ENCODE data around the gene JUNB. TPM values are rescaled to one million over a fixed set of nuclear protein-coding genes. Genes with fewer than 3 reads are reported as not detected.
A peak's percentile ranks its signal among the peaks of the same experiment; 100 is the strongest.

JUNB gene
- total and polyA plus RNA-seq, 4 donors, result 111 to 689 (median 163) TPM

DNA sequence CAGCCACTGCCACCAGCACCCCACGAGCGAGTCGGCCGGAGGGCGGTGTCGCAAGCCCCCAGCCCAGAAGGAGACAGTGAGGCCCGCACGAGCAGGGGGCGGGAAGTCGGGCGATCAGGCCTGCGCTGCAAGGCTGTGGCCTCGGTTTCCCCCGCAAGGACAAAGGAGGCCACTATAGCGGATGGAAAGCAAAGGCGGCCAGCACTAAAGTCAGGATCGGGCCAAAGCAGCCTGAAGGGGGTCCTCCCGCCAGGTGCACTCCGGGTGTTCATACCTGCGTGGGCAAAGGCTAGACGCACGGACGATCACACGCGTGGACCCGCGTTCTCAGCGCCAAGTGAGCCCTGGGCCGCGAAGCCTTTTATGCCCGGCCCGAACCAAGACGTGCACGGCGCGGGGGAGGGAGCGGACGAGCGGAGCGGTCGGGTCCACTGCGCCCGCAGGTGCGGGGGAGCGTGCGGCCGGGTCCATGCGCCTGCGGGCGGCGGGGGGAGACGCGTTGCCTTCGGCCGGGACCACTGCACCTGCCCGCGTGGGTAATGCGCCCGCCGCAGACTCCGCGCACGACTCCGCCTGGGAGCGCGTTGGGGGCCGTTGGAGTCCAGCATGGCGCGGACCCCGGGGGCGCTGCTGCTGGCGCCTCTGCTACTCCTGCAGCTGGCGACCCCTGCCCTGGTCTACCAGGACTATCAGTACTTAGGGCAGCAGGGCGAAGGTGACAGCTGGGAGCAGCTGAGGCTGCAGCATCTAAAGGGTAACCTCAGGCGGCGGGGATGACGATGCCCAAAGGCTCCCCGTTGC is 10.4 kb downstream of the JUNB start, which contains the start of the genes PRDX2 and THSD8:
PRDX2 (minus strand) TSS at position 335 of the 801 bp plus-strand sequence. CDS start 539 bp downstream, outside the sequence.
THSD8 (plus strand) TSS at position 604 of the 801 bp plus-strand sequence; CDS start at position 607, 3 bp downstream.
- Histone ChIP-seq H3K27ac (ENCODE audit: low read depth in 1 of 2, low read length in 1 of 2) (peak within 1 kb of the TSS; percentile 58 to 83), H3K9me3 (ENCODE audit: control insufficient read depth in 4 of 4, insufficient read depth in 3 of 4, low read length in 3 of 4) (no peaks in the 10 kb centered on the region), H3K4me1 (ENCODE audit: control insufficient read depth in 5 of 5, insufficient read depth in 5 of 5, low read length in 5 of 5) (peaks cover 3 to 22% (median 4%) of the 10 kb centered on the region in 5 donors), H3K36me3 (ENCODE audit: control insufficient read depth in 4 of 4, insufficient read depth in 4 of 4, low read length in 4 of 4) (peaks cover 0 to 10% (median 9%) of the 10 kb centered on the region in 4 donors), H3K9ac (ENCODE audit: insufficient read depth in 1 of 2, low read length in 2 of 2) (peak within 1 kb of the TSS; percentile 67 to 85), H3K4me3 (peak within 1 kb of the TSS; percentile 67), H3K27me3 (ENCODE audit: control insufficient read depth in 3 of 3, insufficient read depth in 3 of 3, low read length in 2 of 3) (no peaks in the 10 kb centered on the region)
- peak; percentile 76 for ATAC-seq (ENCODE audit: insufficient read depth, low FRiP score)
- WGBS, 2 donors, result 0% methylated on average over 67 to 78 of the region's 78 CpGs
- no peak for TF ChIP-seq CTCF (IDR thresholded peaks at IDR 0.05; ENCODE audit: control extremely low read depth, extremely low read depth)
- DNase-seq, result peak; percentile 79 to 88 (median 80)

DNA sequence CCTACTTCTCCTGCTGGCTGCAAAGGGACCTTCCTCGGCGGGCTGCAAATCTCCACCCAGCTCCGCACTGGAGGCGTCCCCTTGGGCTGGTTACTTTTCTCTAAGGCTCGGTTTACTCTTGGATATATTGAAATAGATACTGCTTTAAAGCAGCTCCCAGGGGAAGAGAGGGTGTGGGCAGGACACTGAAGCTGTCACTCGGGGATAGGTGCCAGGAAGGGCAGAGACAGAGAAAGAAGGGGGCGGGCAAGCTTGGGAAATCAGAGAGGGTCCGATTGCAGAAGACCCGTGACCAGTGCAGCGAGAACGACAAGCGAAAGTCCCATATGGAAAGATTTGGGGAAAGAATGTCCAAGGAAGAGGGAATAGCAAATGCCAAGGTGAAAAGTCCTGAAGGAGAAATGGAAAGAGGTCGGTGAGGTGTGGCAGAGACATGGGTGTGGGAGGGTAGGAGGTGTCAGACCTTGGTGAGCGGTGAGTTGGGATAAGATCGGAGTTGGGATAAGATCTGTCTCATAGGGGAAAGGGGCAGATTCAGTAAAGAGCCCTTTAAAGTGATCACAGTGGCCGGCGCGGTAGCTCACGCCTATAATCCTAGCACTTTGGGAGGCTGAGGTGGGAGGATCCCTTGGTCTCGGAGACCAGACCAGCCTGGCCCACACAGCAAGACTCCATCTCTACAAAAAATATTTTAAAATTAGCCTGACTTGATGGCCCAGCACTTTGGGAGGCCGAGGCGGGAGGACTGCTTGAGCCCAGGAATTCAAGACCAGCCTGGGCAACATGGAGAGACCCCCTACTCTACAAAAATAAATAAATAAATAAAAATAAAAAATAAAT is 11.2 kb downstream of the JUNB start:
- 43 to 49% methylated on average over 22 of the region's 22 CpGs for WGBS, 2 donors
- Histone ChIP-seq H3K4me1 (ENCODE audit: control insufficient read depth in 5 of 5, insufficient read depth in 5 of 5, low read length in 5 of 5) (peaks cover 3 to 30% (median 10%) of the 10 kb centered on the region in 5 donors), H3K4me3 (no peak overlapping the region), H3K27me3 (ENCODE audit: control insufficient read depth in 3 of 3, insufficient read depth in 3 of 3, low read length in 2 of 3) (no peaks in the 10 kb centered on the region), H3K27ac (ENCODE audit: low read depth in 1 of 2, low read length in 1 of 2) (no peak overlapping the region), H3K9ac (ENCODE audit: insufficient read depth in 1 of 2, low read length in 2 of 2) (peak overlapping the region in 1 of 2 donors; percentile 62), H3K36me3 (ENCODE audit: control insufficient read depth in 4 of 4, insufficient read depth in 4 of 4, low read length in 4 of 4) (peaks cover 0 to 10% (median 7%) of the 10 kb centered on the region in 4 donors), H3K9me3 (ENCODE audit: control insufficient read depth in 4 of 4, insufficient read depth in 3 of 4, low read length in 3 of 4) (no peaks in the 10 kb centered on the region)
- no peak for TF ChIP-seq CTCF (IDR thresholded peaks at IDR 0.05; ENCODE audit: control extremely low read depth, extremely low read depth)
- DNase-seq (peak in 1 of 3 donors; percentile 29), ATAC-seq (ENCODE audit: insufficient read depth, low FRiP score) (no peak)

- H3K4me1 ChIP-seq (ENCODE audit: control insufficient read depth in 5 of 5, insufficient read depth in 5 of 5, low read length in 5 of 5), result peaks cover 3 to 30% (median 10%) of the 10 kb centered on the region in 5 donors
- no peak for TF ChIP-seq CTCF (IDR thresholded peaks at IDR 0.05; ENCODE audit: control extremely low read depth, extremely low read depth)
- peaks cover 0 to 17% (median 7%) of the 10 kb centered on the region in 4 donors for H3K36me3 ChIP-seq (ENCODE audit: control insufficient read depth in 4 of 4, insufficient read depth in 4 of 4, low read length in 4 of 4)
- DNase-seq, result no peak
- no peak overlapping the region for H3K4me3 ChIP-seq
- 93 to 95% methylated on average over 26 of the region's 26 CpGs for WGBS, 2 donors
- ATAC-seq (ENCODE audit: insufficient read depth, low FRiP score), result no peak
- H3K9ac ChIP-seq (ENCODE audit: insufficient read depth in 1 of 2, low read length in 2 of 2), result no peak overlapping the region
- H3K9me3 ChIP-seq (ENCODE audit: control insufficient read depth in 4 of 4, insufficient read depth in 3 of 4, low read length in 3 of 4), result no peaks in the 10 kb centered on the region
- H3K27me3 ChIP-seq (ENCODE audit: control insufficient read depth in 3 of 3, insufficient read depth in 3 of 3, low read length in 2 of 3), result no peaks in the 10 kb centered on the region
- no peak overlapping the region for H3K27ac ChIP-seq (ENCODE audit: low read depth in 1 of 2, low read length in 1 of 2)
Measured at GRCh38 chr19:12804051-12804450, 12.8 kb downstream of the JUNB start.
